PFSK-1 (cell line): ENCODE measurements around the gene INO80C.

ENCODE experiments used
- POLR2AphosphoS5 ChIP-seq: IDR thresholded peaks from 2 replicates; pipeline ENCODE4 v1.6.1; 2012; ENCODE audit warnings: low read depth, mild to moderate bottlenecking, control low read depth, low read length, moderate library complexity
- TAF1 ChIP-seq: IDR thresholded peaks from 2 replicates; pipeline ENCODE4 v1.6.1; 2012; ENCODE audit warnings: low read length, control low read depth, borderline replicate concordance; ENCODE audit not compliant: insufficient read depth

DNA sequence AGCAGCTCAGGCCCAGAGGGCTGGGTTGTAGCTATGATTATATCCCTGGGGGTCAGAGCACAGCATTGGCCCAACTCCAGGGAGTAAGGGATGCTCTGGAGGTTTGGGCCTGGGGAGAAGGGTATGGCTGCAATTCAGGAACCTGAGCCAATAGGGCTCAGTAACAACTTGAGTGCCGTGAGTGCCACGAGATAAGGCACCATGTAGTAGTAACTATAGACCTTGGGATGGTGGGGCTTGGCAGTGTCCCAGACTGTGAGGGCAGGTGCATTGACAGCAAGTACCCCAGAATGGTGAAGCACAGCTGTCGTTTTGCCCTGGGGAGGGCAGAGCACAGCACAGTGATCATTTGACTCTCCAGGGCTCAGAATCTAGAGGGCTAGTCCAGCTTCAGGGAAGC, 75.5 kb downstream of the INO80C start:
- TF ChIP-seq POLR2AphosphoS5 = no peak
- TF ChIP-seq TAF1 = no peak
